ENCODE data around the gene BSDC1.

Gene BSDC1

DNA sequence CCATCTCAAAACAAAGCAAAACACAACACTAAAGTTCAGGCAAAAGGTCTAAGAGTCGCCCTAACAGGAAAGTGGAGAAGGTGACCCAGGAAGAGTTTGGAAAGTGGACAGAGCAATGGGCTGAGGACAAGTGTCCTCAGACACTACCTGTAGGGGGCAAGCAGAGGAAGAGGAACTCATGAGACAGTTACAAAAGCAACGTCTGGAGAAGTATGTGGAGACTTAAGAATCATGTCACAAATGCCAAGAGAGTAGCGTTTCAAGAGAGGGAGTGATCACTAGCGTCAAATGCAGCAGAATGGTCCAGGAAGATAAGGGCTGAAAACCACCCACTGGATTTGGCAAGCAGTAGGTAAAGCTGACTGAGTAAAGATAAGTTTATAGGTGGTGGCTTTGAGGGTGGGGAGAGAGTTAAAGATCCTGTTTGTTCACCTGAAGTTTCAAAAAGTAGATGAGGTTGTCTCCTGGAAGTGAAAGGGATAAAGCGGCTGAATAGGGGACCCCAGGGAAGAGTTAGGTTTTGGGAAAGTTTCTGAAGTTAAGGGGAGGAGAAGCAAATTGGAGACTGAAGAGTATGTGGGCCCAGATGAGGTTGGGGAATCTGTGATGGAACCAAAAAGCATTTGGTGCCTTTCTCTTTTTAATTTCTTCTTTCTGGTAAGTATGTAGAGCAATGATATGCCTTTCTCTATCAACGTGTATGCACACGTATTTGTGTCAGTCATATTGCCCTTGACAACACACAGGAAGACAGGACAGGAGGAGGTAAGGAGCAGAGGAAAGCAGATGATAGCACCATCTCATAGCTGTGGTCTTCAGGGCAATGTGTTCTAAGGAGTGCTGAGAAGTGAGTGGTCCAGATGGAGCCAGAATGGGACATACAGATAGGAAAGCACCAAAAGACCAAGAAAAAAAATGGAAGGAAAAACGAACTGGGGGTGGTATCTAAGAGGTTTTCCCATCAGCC lies 3.1 kb downstream of the BSDC1 start:
- DNase-seq (ENCODE audit: low read depth, low spot score): no peak
- POLR2A ChIA-PET: no interaction called here
- TF ChIP-seq, protein P1, sequence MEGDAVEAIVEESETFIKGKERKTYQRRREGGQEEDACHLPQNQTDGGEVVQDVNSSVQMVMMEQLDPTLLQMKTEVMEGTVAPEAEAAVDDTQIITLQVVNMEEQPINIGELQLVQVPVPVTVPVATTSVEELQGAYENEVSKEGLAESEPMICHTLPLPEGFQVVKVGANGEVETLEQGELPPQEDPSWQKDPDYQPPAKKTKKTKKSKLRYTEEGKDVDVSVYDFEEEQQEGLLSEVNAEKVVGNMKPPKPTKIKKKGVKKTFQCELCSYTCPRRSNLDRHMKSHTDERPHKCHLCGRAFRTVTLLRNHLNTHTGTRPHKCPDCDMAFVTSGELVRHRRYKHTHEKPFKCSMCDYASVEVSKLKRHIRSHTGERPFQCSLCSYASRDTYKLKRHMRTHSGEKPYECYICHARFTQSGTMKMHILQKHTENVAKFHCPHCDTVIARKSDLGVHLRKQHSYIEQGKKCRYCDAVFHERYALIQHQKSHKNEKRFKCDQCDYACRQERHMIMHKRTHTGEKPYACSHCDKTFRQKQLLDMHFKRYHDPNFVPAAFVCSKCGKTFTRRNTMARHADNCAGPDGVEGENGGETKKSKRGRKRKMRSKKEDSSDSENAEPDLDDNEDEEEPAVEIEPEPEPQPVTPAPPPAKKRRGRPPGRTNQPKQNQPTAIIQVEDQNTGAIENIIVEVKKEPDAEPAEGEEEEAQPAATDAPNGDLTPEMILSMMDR (IDR thresholded peaks at IDR 0.05; ENCODE audit: insufficient read depth, low read length, missing control alignments): no peak
- H3K4me3 ChIP-seq (ENCODE audit: low read depth, low read length): no peak overlapping the region
- CTCF ChIA-PET: interaction anchor here (1.5 to 1.7 kb wide), 2 partner anchors 10 to 16 kb away, joined by 3 to 6 read pairs; no protein-coding TSS in a partner anchor

DNA sequence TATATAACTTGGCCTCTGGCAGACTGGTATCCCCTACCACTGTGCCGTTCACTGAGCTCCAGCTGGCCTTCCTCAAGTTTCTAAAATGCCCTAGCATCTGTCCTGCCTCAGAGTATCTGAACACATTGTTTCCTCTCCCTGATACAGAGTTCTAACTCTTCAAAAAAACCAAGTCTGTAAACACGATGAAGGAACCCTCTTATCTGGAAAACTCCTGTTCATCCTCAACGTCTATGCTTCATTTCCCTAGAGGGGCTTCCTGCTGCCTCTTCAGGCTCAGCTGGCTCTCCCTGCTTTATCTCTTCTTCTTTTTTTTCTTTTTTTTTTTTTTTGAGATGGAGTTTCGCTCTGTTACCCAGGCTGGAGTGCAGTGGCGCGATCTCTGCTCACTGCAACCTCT lies 5.6 kb downstream of the BSDC1 start:
- DNase-seq (ENCODE audit: low read depth, low spot score): no peak
- TF ChIP-seq, protein P1 (IDR thresholded peaks at IDR 0.05; ENCODE audit: insufficient read depth, low read length, missing control alignments): no peak
- ChIA-PET CTCF (no interaction called here), POLR2A (no interaction called here)
- no peak overlapping the region for H3K4me3 ChIP-seq (ENCODE audit: low read depth, low read length)

DNA sequence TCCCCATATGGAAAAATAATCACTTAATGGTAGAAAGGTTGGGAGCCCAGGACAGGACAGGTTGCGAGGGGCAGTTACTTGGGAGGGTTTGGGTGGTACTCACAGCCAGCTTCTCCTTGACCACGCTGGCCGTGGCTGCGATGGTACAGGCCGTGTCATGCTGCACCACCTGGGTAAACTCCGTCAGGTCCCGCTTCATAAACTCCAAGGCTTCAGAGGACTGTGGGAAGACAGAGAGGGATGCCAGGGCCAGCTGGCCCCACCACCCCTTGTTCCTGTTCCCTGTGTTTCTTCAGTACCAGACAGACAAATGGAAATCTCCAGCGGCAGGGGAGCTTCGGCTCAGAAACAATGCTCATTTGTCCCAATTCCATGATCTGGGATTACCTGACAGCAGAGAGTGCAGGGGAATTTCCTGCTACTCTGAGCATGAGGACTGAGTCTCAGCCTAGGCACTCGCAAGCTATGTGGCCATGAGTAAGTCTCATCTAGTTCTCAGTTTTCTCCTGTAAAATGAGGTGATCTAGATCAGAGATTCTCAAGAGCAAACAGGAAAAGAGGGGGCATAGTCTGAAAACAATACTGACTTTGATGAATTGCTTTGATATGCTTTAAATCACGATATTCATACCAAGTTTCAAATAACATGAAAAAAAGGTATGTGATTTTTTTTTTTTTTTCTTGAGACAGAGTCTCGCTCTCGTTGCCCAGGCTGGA lies 7.4 kb downstream of the BSDC1 start:
- no peak overlapping the region for H3K4me3 ChIP-seq (ENCODE audit: low read depth, low read length)
- ChIA-PET CTCF (interaction anchor here (0.7 to 3.1 kb wide), 6 partner anchors 11 to 171 kb away, joined by 3 to 12 read pairs (median 6); no protein-coding TSS in a partner anchor), POLR2A (interaction anchor here (0.6 to 0.9 kb wide), 2 partner anchors 11 to 275 kb away, joined by 3 read pairs; no protein-coding TSS in a partner anchor)
- no peak for DNase-seq (ENCODE audit: low read depth, low spot score)
- TF ChIP-seq, protein P1 (IDR thresholded peaks at IDR 0.05; ENCODE audit: insufficient read depth, low read length, missing control alignments): no peak

DNA sequence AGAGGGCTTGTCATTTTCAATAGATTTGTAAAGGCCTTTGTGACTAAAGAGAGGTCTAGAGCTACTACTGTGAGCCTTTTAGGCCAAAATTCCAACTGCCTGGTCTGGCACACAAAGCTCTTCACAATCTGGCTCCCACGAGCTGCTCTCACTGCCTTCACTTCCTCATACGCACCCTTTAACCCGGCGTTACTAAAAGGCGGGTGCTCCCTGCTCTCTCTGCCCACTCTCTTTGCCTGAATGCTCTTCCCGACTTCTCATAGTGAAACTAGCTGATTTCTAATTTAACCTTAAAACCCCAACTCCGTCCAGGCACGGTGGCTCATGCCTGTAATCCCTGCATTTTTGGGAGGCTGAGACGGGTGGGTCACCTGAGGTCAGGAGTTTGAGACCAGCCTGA lies 14.2 kb downstream of the BSDC1 start:
- POLR2A ChIA-PET: interaction anchor here (1.1 kb wide), 1 partner anchor 138 kb away, joined by 3 read pairs; no protein-coding TSS in a partner anchor
- H3K4me3 ChIP-seq (ENCODE audit: low read depth, low read length): no peak overlapping the region
- CTCF ChIA-PET: interaction anchor here (0.7 to 1.0 kb wide), 2 partner anchors 17 to 164 kb away, joined by 4 read pairs; partner anchors contain the start of gene TSSK3
- TF ChIP-seq, protein P1 (IDR thresholded peaks at IDR 0.05; ENCODE audit: insufficient read depth, low read length, missing control alignments): no peak
- no peak for DNase-seq (ENCODE audit: low read depth, low spot score)

DNA sequence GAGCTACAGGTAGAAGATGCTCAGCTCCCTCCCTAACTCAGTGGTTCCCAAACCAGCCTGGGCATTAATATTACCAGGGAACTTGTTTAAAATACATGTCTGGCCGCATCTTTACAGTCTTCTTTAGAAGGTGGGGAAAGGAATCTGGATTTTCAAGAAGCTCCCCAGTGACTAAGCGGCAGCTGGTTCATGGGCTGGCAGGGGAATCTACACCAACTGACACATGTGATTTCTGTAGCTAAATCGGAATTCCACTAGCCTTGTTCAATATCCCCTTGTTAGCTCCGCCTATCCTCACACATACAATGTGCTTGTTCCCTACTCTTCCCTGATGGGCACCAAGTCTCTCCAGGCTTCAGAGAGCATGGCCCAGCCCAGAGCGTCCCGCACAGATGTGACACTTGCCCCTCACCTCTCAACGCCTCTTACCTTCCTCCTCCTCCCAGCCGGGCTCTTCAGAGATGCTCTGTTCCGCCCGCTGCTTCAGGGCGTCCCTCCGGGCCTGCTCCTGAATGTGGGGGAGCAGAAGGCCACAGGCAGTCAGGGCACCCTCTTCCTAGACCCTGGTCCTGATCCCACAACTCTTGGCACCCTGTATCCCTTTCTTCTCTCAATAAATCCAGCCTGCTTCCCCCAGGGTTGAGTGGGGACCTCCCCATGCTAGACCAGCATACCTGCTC lies 16.6 kb downstream of the BSDC1 start:
- TF ChIP-seq, protein P1 (IDR thresholded peaks at IDR 0.05; ENCODE audit: insufficient read depth, low read length, missing control alignments): no peak
- CTCF ChIA-PET: interaction anchor here (1.3 to 1.4 kb wide), 2 partner anchors 10 to 162 kb away, joined by 4 to 7 read pairs; no protein-coding TSS in a partner anchor
- DNase-seq (ENCODE audit: low read depth, low spot score): no peak
- POLR2A ChIA-PET: interaction anchor here (1.2 kb wide), 1 partner anchor 17 kb away, joined by 3 read pairs; the partner anchor contains the start of gene BSDC1
- H3K4me3 ChIP-seq (ENCODE audit: low read depth, low read length): no peak overlapping the region

Data from AG04449 (cell line).